Regular cardiac myocyte (primary cell): Measurements from ENCODE around the gene SPEG. TPM values are rescaled to one million over a fixed set of nuclear protein-coding genes. Genes with fewer than 3 reads are reported as not detected.

Source experiments
- total RNA-seq: library from RNA; depleted of rRNA; stranded (reverse); fragments of >200 nt; gene quantifications from 2 replicates; pipeline ENCODE4 v1.2.3, GENCODE V29; 2014

Gene SPEG
- total RNA-seq, result 7.9 and 13.0 TPM in 2 replicates

GRCh38 chr2:219434718-219435525, at the start of gene SPEG:
TSS of gene SPEG (plus strand) at chr2:219434843. CDS start at chr2:219434978, 135 bp downstream.

GRCh38 chr2:219387306-219388120, 47.1 kb upstream of the SPEG start, which contains the start of gene DNPEP:
TSS of gene DNPEP (minus strand) at chr2:219387912. CDS start at chr2:219387794, 118 bp downstream.

GRCh38 chr2:219418155-219419011, 16.3 kb upstream of the SPEG start, which contains the start of gene DES:
TSS of gene DES (plus strand) at chr2:219418377. CDS start at chr2:219418463, 86 bp downstream.

GRCh38 chr2:219498280-219499057, 63.8 kb downstream of the SPEG start, which contains the start of gene GMPPA:
TSS of gene GMPPA (plus strand) at chr2:219498891. CDS start at chr2:219499976, 1,085 bp downstream.

GRCh38 chr2:219514196-219514761, 79.6 kb downstream of the SPEG start, which contains the start of gene ASIC4:
TSS of gene ASIC4 (plus strand) at chr2:219514482. CDS start at chr2:219514725, 243 bp downstream.

GRCh38 chr2:219543596-219544358, 109.1 kb downstream of the SPEG start, which contains the start of the genes CHPF and TMEM198:
TSS of gene CHPF (minus strand) at chr2:219543809. CDS start at chr2:219543538, 271 bp downstream.
TSS of gene TMEM198 (plus strand) at chr2:219544028. CDS start at chr2:219544728, 700 bp downstream.

Other genes with a start within 250 kb of the SPEG start
- gene ZFAND2B, start 228.1 kb upstream of the SPEG start, total RNA-seq, result 20.6 and 23.4 TPM in 2 replicates
- gene ABCB6, start 215.9 kb upstream of the SPEG start, total RNA-seq, result 57.9 and 62.9 TPM in 2 replicates
- gene ATG9A, start 205.2 kb upstream of the SPEG start, total RNA-seq, result 36.4 and 39.9 TPM in 2 replicates
- 23.0 and 57.8 TPM in 2 replicates for gene ANKZF1, start 205.0 kb upstream of the SPEG start, total RNA-seq
- gene GLB1L, start 189.4 kb upstream of the SPEG start, total RNA-seq, result 5.8 and 12.7 TPM in 2 replicates
- gene STK16, start 189.4 kb upstream of the SPEG start, total RNA-seq, result 14.0 and 26.2 TPM in 2 replicates
- gene TUBA4B, start 181.6 kb upstream of the SPEG start, total RNA-seq, result not detected in 2 replicates
- 30.2 and 38.0 TPM in 2 replicates for gene TUBA4A, start 180.9 kb upstream of the SPEG start, total RNA-seq
- 21.7 and 47.6 TPM in 2 replicates for gene DNAJB2, start 155.5 kb upstream of the SPEG start, total RNA-seq
- 2.1 and 12.7 TPM in 2 replicates for gene PTPRN, start 125.4 kb upstream of the SPEG start, total RNA-seq
- not detected in 2 replicates for gene RESP18, start 102.1 kb upstream of the SPEG start, total RNA-seq
- gene DNPEP, start 46.9 kb upstream of the SPEG start, total RNA-seq, result 50.0 and 61.2 TPM in 2 replicates
- 0.77 and 1.7 TPM in 2 replicates for gene DES, start 16.5 kb upstream of the SPEG start, total RNA-seq
- gene GMPPA, start 64.0 kb downstream of the SPEG start, total RNA-seq, result 50.2 and 71.5 TPM in 2 replicates
- gene ASIC4, start 79.6 kb downstream of the SPEG start, total RNA-seq, result 0.85 TPM in 1 of 2 replicates, not detected in the other
- gene CHPF, start 109.0 kb downstream of the SPEG start, total RNA-seq, result 101 and 192 TPM in 2 replicates
- gene TMEM198, start 109.2 kb downstream of the SPEG start, total RNA-seq, result 0.96 and 2.0 TPM in 2 replicates
- gene OBSL1, start 136.7 kb downstream of the SPEG start, total RNA-seq, result 26.6 and 45.1 TPM in 2 replicates
- gene INHA, start 137.5 kb downstream of the SPEG start, total RNA-seq, result 0.56 TPM in 1 of 2 replicates, not detected in the other
- 11.5 and 19.4 TPM in 2 replicates for gene STK11IP, start 163.0 kb downstream of the SPEG start, total RNA-seq
- 0.96 and 4.2 TPM in 2 replicates for gene SLC4A3, start 192.8 kb downstream of the SPEG start, total RNA-seq